ENCODE data around the gene HOXC13. TPM values are rescaled to one million over a fixed set of nuclear protein-coding genes. Genes with fewer than 3 reads are reported as not detected.

HOXC13 gene
- total RNA-seq, 1 donor from 2014 or later: not detected

- Mint-ChIP-seq H3K27me3 (ENCODE audit: low read depth, unreplicated experiment) (peaks cover 86% of the 10 kb centered on the region), H3K36me3 (ENCODE audit: low read depth, unreplicated experiment) (peaks cover 4% of the 10 kb centered on the region), H3K27ac (ENCODE audit: unreplicated experiment) (no peak overlapping the region), H3K9me3 (ENCODE audit: unreplicated experiment) (peaks cover 30% of the 10 kb centered on the region), H3K4me1 (ENCODE audit: low read depth, unreplicated experiment) (no peaks in the 10 kb centered on the region), H3K4me3 (ENCODE audit: unreplicated experiment) (no peak overlapping the region)
- Histone ChIP-seq H3K4me2 (ENCODE audit: low read length) (no peak overlapping the region), H3K36me3 (ENCODE audit: insufficient read depth, low read length) (no peaks in the 10 kb centered on the region), H3K27ac (ENCODE audit: low read depth, low read length) (no peak overlapping the region), H3K9ac (ENCODE audit: low read length) (no peak overlapping the region), H3K79me2 (ENCODE audit: insufficient read depth, low read length) (no peaks in the 10 kb centered on the region), H3K4me1 (ENCODE audit: insufficient read depth, low read length) (no peaks in the 10 kb centered on the region), H4K20me1 (ENCODE audit: insufficient read depth, low read length) (peaks cover 4% of the 10 kb centered on the region), H2AFZ (ENCODE audit: low read depth, low read length) (no peak overlapping the region), H3K9me3 (ENCODE audit: insufficient read depth, low read depth, low read length) (no peaks in the 10 kb centered on the region), H3K27me3 (ENCODE audit: insufficient read depth, low read length) (peaks cover 91% of the 10 kb centered on the region), H3K4me3 (ENCODE audit: insufficient read depth, low read depth, low read length) (no peak overlapping the region)
- DNase-seq (ENCODE audit: low read depth): no peak
- FAIRE-seq: no peak
- TF ChIP-seq CTCF (IDR thresholded peaks at IDR 0.05; ENCODE audit: insufficient read depth, low read depth, low read length) (no peak), EZH2 (IDR thresholded peaks at IDR 0.05; ENCODE audit: insufficient read depth, low read length) (peak; percentile 82)
These were observed 13.1 kb downstream of the HOXC13 start for GRCh38 chr12:53951577-53952334.

GRCh38 chr12:53952335-53952694 is 13.7 kb downstream of the HOXC13 start:
- Histone ChIP-seq H3K9ac (ENCODE audit: low read length) (no peak overlapping the region), H2AFZ (ENCODE audit: low read depth, low read length) (no peak overlapping the region), H3K79me2 (ENCODE audit: insufficient read depth, low read length) (no peaks in the 10 kb centered on the region), H3K4me2 (ENCODE audit: low read length) (no peak overlapping the region), H3K27me3 (ENCODE audit: insufficient read depth, low read length) (peaks cover 93% of the 10 kb centered on the region), H4K20me1 (ENCODE audit: insufficient read depth, low read length) (peaks cover 4% of the 10 kb centered on the region), H3K4me1 (ENCODE audit: insufficient read depth, low read length) (no peaks in the 10 kb centered on the region), H3K36me3 (ENCODE audit: insufficient read depth, low read length) (no peaks in the 10 kb centered on the region), H3K27ac (ENCODE audit: low read depth, low read length) (no peak overlapping the region), H3K4me3 (ENCODE audit: insufficient read depth, low read depth, low read length) (no peak overlapping the region), H3K9me3 (ENCODE audit: insufficient read depth, low read depth, low read length) (no peaks in the 10 kb centered on the region)
- no peaks in the 10 kb centered on the region for H3K4me1 Mint-ChIP-seq (ENCODE audit: low read depth, unreplicated experiment)
- peaks cover 86% of the 10 kb centered on the region for H3K27me3 Mint-ChIP-seq (ENCODE audit: low read depth, unreplicated experiment)
- no peak overlapping the region for H3K4me3 Mint-ChIP-seq (ENCODE audit: unreplicated experiment)
- DNase-seq (ENCODE audit: low read depth): no peak
- no peak overlapping the region for H3K27ac Mint-ChIP-seq (ENCODE audit: unreplicated experiment)
- no peak for FAIRE-seq
- H3K9me3 Mint-ChIP-seq (ENCODE audit: unreplicated experiment): peaks cover 30% of the 10 kb centered on the region
- H3K36me3 Mint-ChIP-seq (ENCODE audit: low read depth, unreplicated experiment): peaks cover 4% of the 10 kb centered on the region
- TF ChIP-seq CTCF (IDR thresholded peaks at IDR 0.05; ENCODE audit: insufficient read depth, low read depth, low read length) (no peak), EZH2 (IDR thresholded peaks at IDR 0.05; ENCODE audit: insufficient read depth, low read length) (no peak)
